GM04504 (cell line): ENCODE data around the gene PYGO2.
"Not testable (repeated sequence)": the region's sequence is repeated elsewhere in the genome, so short reads cannot be mapped to it uniquely, and the experiment has no call there.

Source experiments
- DNase-seq: peaks from one replicate; pipeline ENCODE4 v3.0.0-alpha.2; 2012; ENCODE audit warnings: low read depth

PYGO2 gene

DNA sequence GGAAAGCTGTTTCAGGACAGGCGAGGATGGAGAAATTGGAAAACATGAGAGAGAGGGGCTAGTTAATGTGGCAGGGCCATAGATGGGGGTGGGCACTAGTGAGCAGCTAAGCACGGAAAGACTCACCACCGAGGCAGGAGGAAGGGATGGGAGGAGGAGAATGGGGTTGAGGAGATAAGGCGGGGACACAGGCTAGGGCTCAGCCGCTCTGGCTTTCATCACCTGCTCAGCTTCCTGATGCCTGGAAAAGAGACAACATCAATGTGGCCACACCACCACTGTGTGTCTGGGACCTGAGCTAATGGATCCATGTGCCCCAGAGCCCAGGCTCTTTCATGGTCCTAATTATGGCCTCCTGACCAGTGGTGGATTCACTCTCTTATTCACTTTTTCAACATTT, 52.6 kb downstream of the PYGO2 start:
- DNase-seq: no peak

DNA sequence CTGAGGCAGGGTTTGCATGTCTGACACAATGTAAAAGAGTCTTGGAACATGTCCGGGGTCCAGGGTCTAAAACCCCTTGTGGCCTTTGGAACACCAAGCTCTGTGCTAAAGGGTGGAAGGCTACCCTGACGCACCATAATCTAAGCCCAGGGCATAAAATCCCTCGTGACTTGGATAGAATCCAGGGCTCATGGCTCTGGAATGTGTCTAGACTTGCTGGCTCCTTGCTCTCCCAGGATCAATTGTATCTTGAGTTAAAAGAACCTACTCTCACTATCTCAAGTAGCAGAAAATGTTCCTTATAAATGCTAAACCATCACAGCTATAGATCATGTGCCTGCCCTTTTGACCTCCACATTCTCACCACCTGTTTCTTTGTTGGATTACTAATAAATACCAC, 53.5 kb downstream of the PYGO2 start:
- DNase-seq: not testable (repeated sequence)
